ENCODE results near the gene PHF19.

- no peak for TF ChIP-seq CTCF (IDR thresholded peaks at IDR 0.05)
- no peak for TF ChIP-seq POLR2A (IDR thresholded peaks at IDR 0.05)
- TF ChIP-seq POLR2AphosphoS5 (IDR thresholded peaks at IDR 0.05), result no peak
Observed at GRCh38 chr9:120857481-120857880, 19.5 kb downstream of the PHF19 start.
